Measurements from ENCODE around the gene NIM1K. TPM values are rescaled to one million over a fixed set of nuclear protein-coding genes. Genes with fewer than 3 reads are reported as not detected.

NIM1K gene
- total RNA-seq, 1 experiment from 2014 or later = 0.59 TPM

- in situ Hi-C loops (cut with HindIII; ENCODE audit: low pct_unique_long_range_greater_than_20kb, low sequenced_read_pairs) (no loop called here), intact Hi-C loops (cut with micrococcal nuclease; ENCODE audit: unreplicated experiment) (no loop called here)
- no peaks in the 10 kb centered on the region for H3K4me1 ChIP-seq (ENCODE audit: control insufficient read depth, insufficient read depth, low read length)
- H3K9me3 ChIP-seq (ENCODE audit: control insufficient read depth, insufficient read depth, low read depth, low read length) = no peaks in the 10 kb centered on the region
- DNase-seq (ENCODE audit: low read depth, low spot score) (no peak), ATAC-seq (no peak)
- POLR2A ChIA-PET = no interaction called here
- H3K36me3 ChIP-seq (ENCODE audit: control insufficient read depth, insufficient read depth, low read length) = peaks cover 4% of the 10 kb centered on the region; the same call in 1 of the 2 replicates
- CTCF ChIA-PET = no interaction called here
- H3K4me3 ChIP-seq (ENCODE audit: low read depth in 2 of 2, low read length in 2 of 2) = no peak overlapping the region
- TF ChIP-seq, protein P1, sequence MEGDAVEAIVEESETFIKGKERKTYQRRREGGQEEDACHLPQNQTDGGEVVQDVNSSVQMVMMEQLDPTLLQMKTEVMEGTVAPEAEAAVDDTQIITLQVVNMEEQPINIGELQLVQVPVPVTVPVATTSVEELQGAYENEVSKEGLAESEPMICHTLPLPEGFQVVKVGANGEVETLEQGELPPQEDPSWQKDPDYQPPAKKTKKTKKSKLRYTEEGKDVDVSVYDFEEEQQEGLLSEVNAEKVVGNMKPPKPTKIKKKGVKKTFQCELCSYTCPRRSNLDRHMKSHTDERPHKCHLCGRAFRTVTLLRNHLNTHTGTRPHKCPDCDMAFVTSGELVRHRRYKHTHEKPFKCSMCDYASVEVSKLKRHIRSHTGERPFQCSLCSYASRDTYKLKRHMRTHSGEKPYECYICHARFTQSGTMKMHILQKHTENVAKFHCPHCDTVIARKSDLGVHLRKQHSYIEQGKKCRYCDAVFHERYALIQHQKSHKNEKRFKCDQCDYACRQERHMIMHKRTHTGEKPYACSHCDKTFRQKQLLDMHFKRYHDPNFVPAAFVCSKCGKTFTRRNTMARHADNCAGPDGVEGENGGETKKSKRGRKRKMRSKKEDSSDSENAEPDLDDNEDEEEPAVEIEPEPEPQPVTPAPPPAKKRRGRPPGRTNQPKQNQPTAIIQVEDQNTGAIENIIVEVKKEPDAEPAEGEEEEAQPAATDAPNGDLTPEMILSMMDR (IDR thresholded peaks at IDR 0.05) = no peak
- TF ChIP-seq SIN3A (IDR thresholded peaks at IDR 0.05; ENCODE audit: borderline replicate concordance, insufficient read depth, low read depth, low read length) (no peak), TCF7L2 (IDR thresholded peaks at IDR 0.05; ENCODE audit: low read depth, low read length) (no peak)
- TF ChIP-seq, protein P2, sequence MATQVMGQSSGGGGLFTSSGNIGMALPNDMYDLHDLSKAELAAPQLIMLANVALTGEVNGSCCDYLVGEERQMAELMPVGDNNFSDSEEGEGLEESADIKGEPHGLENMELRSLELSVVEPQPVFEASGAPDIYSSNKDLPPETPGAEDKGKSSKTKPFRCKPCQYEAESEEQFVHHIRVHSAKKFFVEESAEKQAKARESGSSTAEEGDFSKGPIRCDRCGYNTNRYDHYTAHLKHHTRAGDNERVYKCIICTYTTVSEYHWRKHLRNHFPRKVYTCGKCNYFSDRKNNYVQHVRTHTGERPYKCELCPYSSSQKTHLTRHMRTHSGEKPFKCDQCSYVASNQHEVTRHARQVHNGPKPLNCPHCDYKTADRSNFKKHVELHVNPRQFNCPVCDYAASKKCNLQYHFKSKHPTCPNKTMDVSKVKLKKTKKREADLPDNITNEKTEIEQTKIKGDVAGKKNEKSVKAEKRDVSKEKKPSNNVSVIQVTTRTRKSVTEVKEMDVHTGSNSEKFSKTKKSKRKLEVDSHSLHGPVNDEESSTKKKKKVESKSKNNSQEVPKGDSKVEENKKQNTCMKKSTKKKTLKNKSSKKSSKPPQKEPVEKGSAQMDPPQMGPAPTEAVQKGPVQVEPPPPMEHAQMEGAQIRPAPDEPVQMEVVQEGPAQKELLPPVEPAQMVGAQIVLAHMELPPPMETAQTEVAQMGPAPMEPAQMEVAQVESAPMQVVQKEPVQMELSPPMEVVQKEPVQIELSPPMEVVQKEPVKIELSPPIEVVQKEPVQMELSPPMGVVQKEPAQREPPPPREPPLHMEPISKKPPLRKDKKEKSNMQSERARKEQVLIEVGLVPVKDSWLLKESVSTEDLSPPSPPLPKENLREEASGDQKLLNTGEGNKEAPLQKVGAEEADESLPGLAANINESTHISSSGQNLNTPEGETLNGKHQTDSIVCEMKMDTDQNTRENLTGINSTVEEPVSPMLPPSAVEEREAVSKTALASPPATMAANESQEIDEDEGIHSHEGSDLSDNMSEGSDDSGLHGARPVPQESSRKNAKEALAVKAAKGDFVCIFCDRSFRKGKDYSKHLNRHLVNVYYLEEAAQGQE (IDR thresholded peaks at IDR 0.05; ENCODE audit: insufficient read depth in 1 of 2, low read depth in 2 of 2, low read length in 1 of 2) = no peak
- H3K27ac ChIP-seq (ENCODE audit: low read length) = no peak overlapping the region
- no peaks in the 10 kb centered on the region for H3K27me3 ChIP-seq (ENCODE audit: control insufficient read depth, insufficient read depth, low read length)
- no TSS peak for BruUV-seq (replicated peaks)
Measured at GRCh38 chr5:43303242-43303641, 111.2 kb downstream of the NIM1K start.

DNA sequence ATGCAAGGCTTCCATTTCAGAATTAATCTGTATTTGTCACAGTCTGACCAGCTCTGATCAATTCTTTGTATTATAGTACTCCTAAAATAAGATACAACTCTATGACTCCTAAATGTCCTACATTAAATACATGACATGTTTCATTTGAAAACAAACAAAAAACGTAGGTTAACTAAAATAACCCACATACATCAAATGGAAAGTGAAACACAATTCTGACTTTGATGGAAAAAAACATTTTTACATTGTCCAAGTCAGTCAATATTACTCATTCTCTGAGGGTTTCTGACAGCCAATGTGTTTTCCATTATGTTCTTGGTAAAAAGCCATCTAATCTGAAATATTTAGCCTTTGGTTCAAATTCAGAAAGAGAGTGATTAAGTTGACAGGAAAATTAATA, 112.5 kb downstream of the NIM1K start:
- CTCF ChIA-PET = no interaction called here

More for the DNA sequence above, 112.5 kb downstream of the NIM1K start:
- intact Hi-C loops (cut with micrococcal nuclease; ENCODE audit: unreplicated experiment) = no loop called here
- Histone ChIP-seq H3K4me3 (ENCODE audit: low read depth in 2 of 2, low read length in 2 of 2) (no peak overlapping the region), H3K27ac (ENCODE audit: low read length) (no peak overlapping the region), H3K27me3 (ENCODE audit: control insufficient read depth, insufficient read depth, low read length) (no peaks in the 10 kb centered on the region), H3K4me1 (ENCODE audit: control insufficient read depth, insufficient read depth, low read length) (no peaks in the 10 kb centered on the region), H3K9me3 (ENCODE audit: control insufficient read depth, insufficient read depth, low read depth, low read length) (no peaks in the 10 kb centered on the region), H3K36me3 (ENCODE audit: control insufficient read depth, insufficient read depth, low read length) (no peaks in the 10 kb centered on the region)
- DNase-seq (ENCODE audit: low read depth, low spot score) (no peak), ATAC-seq (no peak)
- BruUV-seq (replicated peaks) = TSS peak; percentile 3
- TF ChIP-seq POLR2AphosphoS5 (IDR thresholded peaks at IDR 0.05; ENCODE audit: low read depth, low read length) = no peak
- no peak for TF ChIP-seq TCF7L2 (IDR thresholded peaks at IDR 0.05; ENCODE audit: low read depth, low read length)
- TF ChIP-seq SIN3A (IDR thresholded peaks at IDR 0.05; ENCODE audit: borderline replicate concordance, insufficient read depth, low read depth, low read length) = no peak
- TF ChIP-seq, protein P2 (IDR thresholded peaks at IDR 0.05; ENCODE audit: insufficient read depth in 1 of 2, low read depth in 2 of 2, low read length in 1 of 2) = no peak
- TF ChIP-seq, protein P1 (IDR thresholded peaks at IDR 0.05) = no peak
- in situ Hi-C loops (cut with HindIII; ENCODE audit: low pct_unique_long_range_greater_than_20kb, low sequenced_read_pairs) = no loop called here
- POLR2A ChIA-PET = no interaction called here

Data from Panc1 (cell line).